ENCODE results near the gene DLK1. TPM values are rescaled to one million over a fixed set of nuclear protein-coding genes. Genes with fewer than 3 reads are reported as not detected.
A peak's percentile ranks its signal among the peaks of the same experiment; 100 is the strongest.

Gene DLK1
- total RNA-seq, 1 experiment from 2014 or later = 8.2 TPM

DNA sequence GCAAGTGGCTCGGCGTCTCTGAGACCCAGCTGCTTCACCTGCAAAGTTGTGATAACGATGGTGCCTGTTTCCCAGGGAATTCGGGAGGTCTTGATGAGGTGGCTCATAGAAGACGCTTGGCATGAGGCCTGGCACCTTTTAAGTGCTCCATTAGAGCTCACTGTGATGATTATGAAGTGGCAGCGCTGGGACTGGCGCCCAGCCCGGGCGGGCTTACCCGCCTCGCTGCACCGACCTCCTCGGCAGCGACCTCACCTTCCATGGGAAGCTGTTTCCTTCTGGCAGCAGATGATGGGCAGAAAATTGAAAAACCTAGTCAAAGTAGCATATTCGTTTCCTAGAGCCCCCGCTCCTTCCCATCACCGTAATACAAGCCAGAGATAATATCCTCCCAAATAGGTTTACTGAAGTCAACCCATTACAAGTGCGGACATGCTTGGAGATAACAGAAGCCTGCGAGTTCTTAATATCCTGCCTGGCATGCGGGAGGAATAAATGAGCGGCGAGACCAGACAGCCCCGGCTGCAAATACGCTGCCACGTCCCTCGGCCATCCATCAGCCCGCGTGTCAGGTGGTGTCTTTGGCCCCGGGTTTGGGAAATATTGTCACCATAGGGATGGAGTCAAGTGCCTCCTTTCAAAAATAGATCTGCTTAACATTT is 35.2 kb upstream of the DLK1 start:
- in situ Hi-C loops (cut with HindIII; ENCODE audit: low pct_unique_long_range_greater_than_20kb, low sequenced_read_pairs) = no loop called here
- no peak for DNase-seq (ENCODE audit: low read depth, low spot score)

DNA sequence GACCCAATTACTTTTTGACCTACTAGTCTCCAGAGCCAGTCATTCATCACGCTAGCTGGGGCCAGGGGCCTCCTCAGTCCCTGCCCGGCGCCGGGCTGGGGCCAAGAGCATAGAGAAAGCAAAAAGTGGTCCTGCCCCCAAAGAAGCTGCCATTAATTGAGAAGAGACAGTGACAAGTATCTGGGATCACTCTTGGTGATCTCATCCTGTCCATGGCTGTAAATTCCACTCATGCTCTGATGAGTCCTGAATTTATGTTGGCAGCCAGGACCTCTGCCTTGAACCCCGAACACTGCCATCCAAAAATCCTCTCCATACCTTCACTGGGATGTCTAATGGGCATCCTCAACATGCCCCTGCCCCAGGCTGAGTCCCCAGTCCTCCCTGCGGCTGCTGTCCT is 34.4 kb upstream of the DLK1 start:
- no peak for DNase-seq (ENCODE audit: low read depth, low spot score)
- in situ Hi-C loops (cut with HindIII; ENCODE audit: low pct_unique_long_range_greater_than_20kb, low sequenced_read_pairs) = no loop called here

DNA sequence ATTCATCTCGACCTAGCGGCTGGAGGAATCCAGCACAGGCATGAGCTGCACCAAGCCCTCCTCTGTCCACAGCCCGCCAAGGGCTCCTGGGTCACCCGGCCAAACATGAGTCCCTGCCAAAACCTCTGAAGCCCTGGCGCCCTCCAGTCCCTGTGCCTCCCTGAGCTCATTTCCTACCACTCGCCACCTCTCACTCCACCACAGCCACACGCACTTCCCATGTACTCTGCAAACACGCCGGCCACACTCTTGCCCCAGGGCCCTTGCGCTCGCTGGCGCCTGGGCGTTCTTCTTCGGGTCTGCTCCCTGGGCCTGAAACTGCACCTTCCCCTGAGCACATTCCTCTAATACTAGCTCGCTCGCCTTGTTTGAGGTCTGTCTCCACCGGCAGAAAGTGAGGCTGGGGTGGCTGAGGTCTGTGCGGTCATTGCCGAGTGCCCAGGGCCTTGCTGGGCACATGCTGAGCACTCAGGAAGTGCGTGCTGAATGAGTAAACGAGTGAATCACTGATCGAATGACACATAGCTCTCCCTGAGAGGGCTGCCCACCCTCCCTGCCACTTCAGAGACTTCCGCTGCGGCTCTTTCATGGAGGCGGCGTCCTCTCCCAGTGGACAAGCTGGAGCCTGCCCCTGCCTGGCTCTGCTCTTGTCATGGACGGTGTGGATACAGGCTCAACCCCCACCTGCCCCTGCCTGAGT is 33.7 kb upstream of the DLK1 start:
- no peak for DNase-seq (ENCODE audit: low read depth, low spot score)
- in situ Hi-C loops (cut with HindIII; ENCODE audit: low pct_unique_long_range_greater_than_20kb, low sequenced_read_pairs) = no loop called here

DNA sequence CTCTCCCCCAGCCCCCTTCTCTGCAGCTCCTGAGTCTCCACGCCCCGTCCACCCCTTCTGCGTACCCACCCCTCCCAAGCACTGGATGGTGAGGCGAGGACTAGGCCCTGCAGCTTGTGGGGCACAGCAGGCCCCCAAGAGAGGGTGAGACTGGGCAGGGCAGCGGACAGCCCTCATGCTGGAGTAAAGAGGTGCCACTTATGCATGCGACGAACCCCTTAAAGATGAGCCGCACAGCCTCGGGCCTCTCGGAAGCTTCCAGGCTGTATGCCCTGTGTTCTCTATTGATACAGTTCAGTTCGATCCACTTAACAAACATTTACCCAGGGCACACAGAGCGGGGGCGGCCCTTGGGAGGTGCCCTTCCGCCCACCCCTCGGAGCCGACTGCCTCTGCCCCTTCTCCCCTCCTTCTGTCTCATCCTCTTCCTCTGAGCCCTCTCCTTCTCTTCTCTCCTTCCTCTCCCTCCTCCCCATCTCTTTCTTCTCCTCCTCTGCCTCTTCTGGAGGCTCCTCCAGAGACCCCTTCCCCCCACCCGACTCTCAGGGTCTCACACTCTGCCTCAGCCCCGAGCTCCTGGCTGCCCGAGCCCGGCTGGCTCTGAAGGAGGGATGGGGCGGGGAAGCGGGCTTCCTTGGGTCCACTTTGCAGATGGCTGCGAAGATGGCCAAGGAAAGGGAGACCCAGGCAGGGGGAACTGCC is 32.7 kb upstream of the DLK1 start:
- in situ Hi-C loops (cut with HindIII; ENCODE audit: low pct_unique_long_range_greater_than_20kb, low sequenced_read_pairs) = no loop called here
- DNase-seq (ENCODE audit: low read depth, low spot score) = no peak

DNA sequence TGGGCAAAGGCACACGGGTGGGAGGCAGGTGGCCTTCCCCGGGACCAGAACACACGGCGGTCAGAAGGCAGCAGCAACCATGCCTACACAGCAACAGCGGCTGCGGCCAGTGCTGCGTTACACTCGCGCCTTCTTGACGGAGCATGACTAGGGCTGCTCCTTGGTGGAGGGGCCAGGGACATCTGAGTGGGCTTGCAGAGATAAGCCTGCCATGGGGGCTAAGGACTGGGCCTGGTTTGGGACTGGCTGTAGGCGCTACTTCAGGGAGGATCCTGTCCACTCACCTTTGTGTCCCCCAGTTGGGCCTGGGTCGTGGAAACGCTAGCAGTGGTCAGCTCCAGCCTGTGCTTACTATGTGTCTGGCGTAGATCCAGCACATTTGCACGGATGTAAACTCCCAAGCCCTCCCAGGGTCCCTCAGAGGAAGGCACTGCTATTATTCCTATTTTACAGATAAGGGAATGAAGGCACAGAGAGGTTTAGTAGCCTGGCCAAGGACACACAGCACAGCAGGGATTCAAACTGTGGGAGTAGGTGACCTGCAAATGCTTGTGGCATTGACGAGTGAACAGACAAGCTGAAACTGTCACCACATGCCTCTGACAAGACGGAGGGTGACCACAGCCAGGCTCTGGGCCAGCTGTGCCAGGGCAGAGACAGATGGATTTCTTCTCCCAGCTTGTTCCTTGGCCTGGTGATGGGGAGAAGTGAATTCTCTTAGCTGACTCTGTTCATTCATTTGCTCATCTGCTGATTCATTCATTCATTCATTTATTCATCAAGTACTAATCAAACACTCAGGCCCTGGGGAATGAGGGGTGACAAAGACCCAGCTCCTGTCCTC is 31.9 kb upstream of the DLK1 start:
- no peak for DNase-seq (ENCODE audit: low read depth, low spot score)
- in situ Hi-C loops (cut with HindIII; ENCODE audit: low pct_unique_long_range_greater_than_20kb, low sequenced_read_pairs) = no loop called here

DNA sequence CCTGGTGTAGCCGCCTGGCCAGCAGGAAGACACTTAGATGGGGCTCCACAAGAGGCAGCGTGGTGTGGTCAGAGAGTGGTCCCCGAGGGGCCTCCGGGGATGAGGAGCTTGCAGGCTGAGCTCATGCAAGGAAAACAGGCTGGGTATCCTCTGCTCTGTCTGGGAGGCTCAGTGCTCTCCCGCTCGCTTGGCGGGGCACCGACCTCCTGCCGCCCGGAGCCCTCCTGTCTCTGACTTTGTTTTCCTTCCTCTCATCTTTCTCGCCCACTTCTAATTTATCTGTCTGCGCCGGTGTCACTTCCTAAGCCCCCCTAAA is 31.3 kb upstream of the DLK1 start:
- in situ Hi-C loops (cut with HindIII; ENCODE audit: low pct_unique_long_range_greater_than_20kb, low sequenced_read_pairs) = no loop called here
- DNase-seq (ENCODE audit: low read depth, low spot score) = no peak

DNA sequence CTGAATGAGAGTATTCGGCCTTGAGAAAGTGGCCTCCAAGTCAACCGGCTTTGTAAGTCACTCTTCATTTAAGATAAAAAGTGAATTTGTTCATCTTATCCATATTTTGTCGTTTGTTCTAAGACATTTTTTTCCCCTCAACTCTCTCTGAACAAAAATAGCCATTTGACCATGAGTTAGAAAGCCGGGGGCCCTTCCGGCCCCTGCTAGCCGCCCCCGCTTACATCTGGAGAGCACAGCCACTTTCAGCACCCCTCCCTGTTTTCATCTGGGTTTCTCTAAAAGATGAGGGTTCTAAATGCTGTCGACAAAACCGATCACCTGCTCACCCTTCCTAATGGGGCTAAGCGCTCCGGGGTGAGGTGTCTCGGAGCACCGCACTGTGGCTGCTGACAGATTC is 30.7 kb upstream of the DLK1 start:
- in situ Hi-C loops (cut with HindIII; ENCODE audit: low pct_unique_long_range_greater_than_20kb, low sequenced_read_pairs) = no loop called here

DNA sequence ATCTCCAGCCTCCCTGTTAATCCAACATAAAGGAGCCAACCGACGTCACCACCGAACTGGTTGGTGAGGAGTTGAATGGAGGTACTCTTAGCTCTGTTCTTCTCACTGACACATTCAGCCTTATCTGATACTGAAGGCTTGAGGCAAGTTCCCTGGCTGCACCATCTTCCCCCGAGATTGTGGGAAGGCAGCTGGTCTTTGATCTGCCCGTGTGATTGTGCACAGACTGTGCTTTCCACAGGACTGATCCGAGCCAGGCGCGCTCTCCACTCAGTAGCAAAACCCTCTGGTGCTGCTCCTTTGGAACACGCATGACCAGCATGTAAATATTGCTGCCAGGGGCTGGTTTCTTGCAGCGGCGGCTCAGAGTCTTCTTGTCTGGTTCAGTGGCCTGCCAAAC is 30.1 kb upstream of the DLK1 start:
- in situ Hi-C loops (cut with HindIII; ENCODE audit: low pct_unique_long_range_greater_than_20kb, low sequenced_read_pairs) = no loop called here

More for the DNA sequence above, 30.7 kb upstream of the DLK1 start:
- no peak for DNase-seq (ENCODE audit: low read depth, low spot score)

DNA sequence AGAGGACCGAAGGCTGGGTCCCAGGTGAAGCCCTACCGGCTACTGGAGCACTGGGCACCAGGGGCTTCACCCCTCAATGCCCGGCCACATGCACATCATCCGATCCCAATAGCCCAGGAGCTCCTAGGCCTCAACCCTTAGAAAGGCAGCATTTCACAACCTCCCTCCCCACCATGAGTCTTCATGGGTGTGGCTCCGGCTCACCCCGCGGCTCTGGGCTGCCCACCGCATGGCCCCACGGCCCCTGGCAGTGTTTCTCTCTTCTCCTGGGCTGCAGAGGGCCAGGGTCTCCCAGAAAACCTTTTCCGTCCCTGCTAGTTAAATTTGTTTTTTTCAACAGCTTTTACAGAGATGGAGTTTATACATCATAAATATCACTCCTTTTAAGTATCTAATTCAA is 28.6 kb upstream of the DLK1 start:
- in situ Hi-C loops (cut with HindIII; ENCODE audit: low pct_unique_long_range_greater_than_20kb, low sequenced_read_pairs) = no loop called here
- no peak for DNase-seq (ENCODE audit: low read depth, low spot score)

More for the DNA sequence above, 30.1 kb upstream of the DLK1 start:
- peak; percentile 21 for DNase-seq (ENCODE audit: low read depth, low spot score)

DNA sequence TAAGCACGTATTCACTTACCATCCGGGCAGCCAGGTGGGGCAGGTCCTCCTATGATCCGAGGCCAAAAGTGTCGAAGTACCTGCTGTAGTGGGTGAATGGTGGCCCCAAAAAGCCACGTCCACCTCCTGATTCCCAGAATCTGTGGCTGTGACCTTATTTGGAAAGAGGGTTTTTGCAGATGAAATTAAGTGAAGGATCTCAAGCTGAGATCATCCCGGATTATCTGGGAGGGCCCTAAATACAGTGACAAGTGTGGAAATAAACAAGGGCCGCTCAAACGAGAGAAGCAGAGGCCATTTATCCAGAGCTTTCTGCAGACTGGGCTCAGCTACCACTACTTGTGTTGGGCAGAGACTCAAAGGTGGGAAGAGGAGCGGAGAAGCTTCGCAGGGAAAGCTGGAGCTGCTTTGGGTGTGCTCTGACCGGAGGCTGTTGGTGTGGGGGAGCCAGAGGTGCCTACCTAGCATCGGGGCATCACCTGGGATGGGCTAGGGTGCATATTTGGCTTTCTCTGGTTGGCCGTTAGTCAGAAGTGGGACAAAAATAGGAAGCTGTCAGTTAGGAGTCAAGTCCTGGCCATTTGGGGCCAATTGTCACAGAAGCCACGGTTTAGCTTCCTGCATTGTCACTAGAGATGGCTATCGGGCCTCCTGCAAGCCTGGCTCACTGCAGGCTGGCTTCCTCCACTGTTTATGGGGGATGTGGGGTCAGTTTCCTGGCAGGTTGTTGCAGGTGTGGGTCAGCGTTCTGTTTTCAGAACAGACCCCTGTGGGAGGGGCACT is 27.8 kb upstream of the DLK1 start:
- in situ Hi-C loops (cut with HindIII; ENCODE audit: low pct_unique_long_range_greater_than_20kb, low sequenced_read_pairs) = no loop called here
- DNase-seq (ENCODE audit: low read depth, low spot score) = no peak

DNA sequence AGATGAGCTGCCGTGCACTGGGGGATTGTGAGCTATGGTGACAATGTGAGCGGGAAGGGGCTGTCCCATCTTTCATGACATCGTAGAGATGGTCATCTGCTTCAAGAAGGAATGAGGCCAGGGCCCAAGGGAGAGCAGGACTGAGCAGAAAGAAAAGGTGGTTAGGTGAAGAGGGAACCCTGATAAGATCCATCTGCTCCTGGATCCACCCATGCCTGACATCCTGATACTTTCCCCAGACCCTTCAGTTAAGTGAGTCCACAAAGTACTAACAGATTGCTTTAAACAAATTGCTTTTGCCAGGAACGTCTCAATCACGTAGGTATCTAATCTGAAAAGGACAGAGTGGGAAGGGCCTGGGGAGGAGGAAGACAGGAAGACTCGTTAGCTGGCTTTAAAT is 25.4 kb upstream of the DLK1 start:
- DNase-seq (ENCODE audit: low read depth, low spot score) = no peak
- in situ Hi-C loops (cut with HindIII; ENCODE audit: low pct_unique_long_range_greater_than_20kb, low sequenced_read_pairs) = no loop called here

DNA sequence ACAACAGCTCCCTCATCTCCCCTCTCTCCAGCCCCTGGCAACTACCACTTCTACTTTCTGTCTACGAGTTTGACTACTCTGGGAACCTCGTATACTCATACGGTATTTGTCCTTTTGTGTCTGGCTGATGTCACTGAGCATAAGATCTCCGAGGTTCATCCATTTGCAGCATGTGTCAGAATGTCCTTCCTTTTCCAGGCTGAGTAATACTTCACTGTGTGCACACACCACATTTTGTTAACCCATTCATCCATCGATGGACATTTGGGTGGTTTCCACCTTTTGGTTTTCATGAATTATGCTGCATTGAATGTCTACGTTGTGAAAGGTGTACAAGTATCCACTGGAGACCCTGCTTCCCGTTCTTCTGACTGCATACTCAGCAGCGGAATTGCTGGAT is 24.1 kb upstream of the DLK1 start:
- in situ Hi-C loops (cut with HindIII; ENCODE audit: low pct_unique_long_range_greater_than_20kb, low sequenced_read_pairs) = no loop called here
- DNase-seq (ENCODE audit: low read depth, low spot score) = no peak

DNA sequence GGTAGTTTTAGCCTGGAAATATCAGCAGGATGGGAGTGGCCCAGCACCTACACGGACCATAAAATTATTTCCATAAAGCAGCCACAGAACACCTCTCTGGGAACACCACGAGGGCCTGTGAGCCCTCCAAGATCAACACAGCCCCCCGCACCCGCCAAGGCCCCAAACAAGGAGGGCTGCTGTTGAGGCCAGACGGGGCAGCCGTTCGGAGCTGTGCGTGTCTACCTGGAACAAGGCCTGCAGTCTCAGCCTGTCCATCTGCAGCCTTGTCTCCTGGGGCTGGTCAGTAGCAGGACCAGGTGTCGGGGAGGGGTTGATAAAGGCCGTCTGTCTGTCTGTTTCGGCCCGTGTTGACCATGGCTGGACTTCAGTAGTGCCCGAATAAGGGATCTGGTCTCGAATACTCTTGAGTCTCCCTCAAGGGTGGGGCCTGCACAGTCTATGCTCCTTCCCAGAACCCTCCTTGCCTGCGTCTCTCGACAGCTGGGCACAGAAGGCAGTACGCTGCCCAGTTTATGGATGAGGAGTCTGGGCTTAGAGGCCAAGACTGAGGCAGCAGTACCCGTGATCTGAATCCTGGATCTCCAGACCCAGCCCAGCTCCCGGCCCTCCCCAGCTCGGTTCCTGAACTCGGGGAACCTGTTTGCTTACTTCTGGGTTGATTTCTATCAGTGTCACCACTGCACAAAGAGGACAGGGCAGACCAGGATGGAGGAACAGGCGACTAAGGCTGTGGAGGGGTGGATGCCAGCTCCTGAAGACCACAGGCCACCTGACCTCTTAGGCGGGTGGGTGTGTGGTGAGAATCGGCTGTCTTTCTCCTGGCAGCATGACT is 23.1 kb upstream of the DLK1 start:
- in situ Hi-C loops (cut with HindIII; ENCODE audit: low pct_unique_long_range_greater_than_20kb, low sequenced_read_pairs) = no loop called here
- DNase-seq (ENCODE audit: low read depth, low spot score) = no peak

DNA sequence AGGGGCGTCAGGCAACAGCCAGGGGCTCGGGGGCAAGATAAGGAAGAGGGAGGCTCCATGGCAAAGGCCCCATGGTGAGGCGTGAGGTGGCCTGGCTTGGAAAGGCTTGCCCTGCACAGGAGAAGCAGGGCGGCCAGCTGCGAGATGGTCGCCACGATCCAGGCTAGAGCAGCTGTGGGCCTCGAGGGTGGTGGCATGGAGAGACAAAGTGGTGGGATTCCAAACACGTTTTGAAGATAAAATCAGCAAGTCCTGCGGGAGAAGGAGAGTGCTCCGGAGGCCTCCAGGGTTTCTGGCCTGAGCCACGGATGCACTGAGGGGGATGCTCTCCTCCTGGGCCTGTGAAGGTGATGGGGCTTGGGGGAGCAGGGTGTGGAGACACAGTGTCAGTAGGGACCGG is 20.5 kb upstream of the DLK1 start:
- no peak for DNase-seq (ENCODE audit: low read depth, low spot score)
- in situ Hi-C loops (cut with HindIII; ENCODE audit: low pct_unique_long_range_greater_than_20kb, low sequenced_read_pairs) = no loop called here

DNA sequence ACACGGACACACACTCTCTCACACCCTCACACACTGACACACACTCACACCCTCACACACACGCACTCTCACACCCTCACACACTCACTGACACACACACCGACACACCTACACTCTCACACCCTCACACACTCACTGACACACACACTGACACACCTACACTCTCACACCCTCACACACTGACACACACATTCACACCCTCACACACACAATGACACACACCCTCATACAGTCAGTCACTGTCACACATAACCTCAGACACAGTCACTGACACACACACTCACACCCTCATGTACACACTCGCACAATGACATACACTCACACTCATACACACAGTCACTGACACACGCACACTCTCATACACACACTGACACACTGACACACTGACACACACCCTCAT is 19.8 kb upstream of the DLK1 start:
- in situ Hi-C loops (cut with HindIII; ENCODE audit: low pct_unique_long_range_greater_than_20kb, low sequenced_read_pairs) = no loop called here
- DNase-seq (ENCODE audit: low read depth, low spot score) = no peak

DNA sequence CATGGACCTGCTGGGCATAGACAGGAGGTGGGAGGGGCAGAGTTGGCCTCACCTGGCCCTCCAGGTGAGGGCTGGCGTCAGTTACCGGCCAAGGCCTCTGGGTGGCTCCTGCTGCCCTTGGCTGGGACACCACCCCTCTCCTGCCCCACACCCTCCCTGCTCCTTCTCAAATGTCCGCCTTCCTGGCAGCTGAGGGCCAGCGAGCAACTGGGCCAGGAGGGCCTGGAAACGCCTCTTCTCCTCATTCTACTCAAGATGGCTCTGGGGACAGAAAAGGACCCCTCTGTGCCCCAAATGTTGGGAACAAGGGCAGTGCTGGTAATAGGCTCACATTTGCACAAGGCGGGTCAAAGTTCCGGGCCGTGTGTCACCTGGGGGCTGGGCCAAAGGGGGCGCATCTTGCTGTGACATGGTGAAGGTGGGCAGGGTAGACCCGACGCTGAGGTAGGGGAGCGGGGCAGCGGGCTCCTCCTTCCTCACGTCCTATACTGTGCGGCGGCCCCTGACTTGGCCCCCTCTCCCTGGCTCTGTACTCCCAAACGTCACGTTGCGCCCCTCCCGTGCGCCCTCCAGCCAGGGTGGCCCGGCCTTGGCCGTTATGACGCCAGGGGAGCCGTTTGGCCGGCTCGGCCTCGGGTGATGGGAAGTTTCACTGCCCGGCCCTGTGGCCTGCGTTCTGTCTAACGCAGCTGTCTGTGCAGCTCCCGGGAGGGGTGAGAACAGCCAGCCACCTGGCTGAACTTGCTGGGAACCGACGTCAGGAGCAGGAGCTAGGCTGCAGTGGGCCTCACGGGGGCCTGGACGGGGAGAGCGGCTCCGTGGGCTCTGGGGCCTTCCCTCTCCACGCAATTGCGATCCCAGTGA is 18.0 kb upstream of the DLK1 start:
- DNase-seq (ENCODE audit: low read depth, low spot score) = no peak
- in situ Hi-C loops (cut with HindIII; ENCODE audit: low pct_unique_long_range_greater_than_20kb, low sequenced_read_pairs) = no loop called here
